HG03159 (cell line): Measurements from ENCODE around the gene ROR2.
"Not testable (repeated sequence)": the region's sequence is repeated elsewhere in the genome, so short reads cannot be mapped to it uniquely, and the experiment has no call there.

ENCODE experiments used
- ATAC-seq: cut with Tn5 transposase; IDR thresholded peaks from one replicate; pipeline ENCODE4 v1.9.1; 2021; ENCODE audit warnings: mild to moderate bottlenecking, moderate library complexity; ENCODE audit not compliant: unreplicated experiment

The ROR2 gene

GRCh38 chr9:91949946-91950664, at the start of gene ROR2:
TSS of gene ROR2 (minus strand) at chr9:91950228.
- peak; percentile 61 for ATAC-seq

- no peak for ATAC-seq
Observed at GRCh38 chr9:91995000-91995655, 45.1 kb upstream of the ROR2 start.

GRCh38 chr9:91994422-91994821, 44.4 kb upstream of the ROR2 start:
- no peak for ATAC-seq

- ATAC-seq, result no peak
Observed at GRCh38 chr9:91992461-91993041, 42.5 kb upstream of the ROR2 start.

- no peak for ATAC-seq
Observed at GRCh38 chr9:91991721-91992341, 41.8 kb upstream of the ROR2 start.

- no peak for ATAC-seq
Observed at GRCh38 chr9:91986248-91986647, 36.2 kb upstream of the ROR2 start.

- ATAC-seq, result no peak
Observed at GRCh38 chr9:91985692-91986091, 35.7 kb upstream of the ROR2 start.

GRCh38 chr9:91978740-91979414, 28.8 kb upstream of the ROR2 start:
- no peak for ATAC-seq

- not testable (repeated sequence) for ATAC-seq
Observed at GRCh38 chr9:91975254-91975653, 25.2 kb upstream of the ROR2 start.

GRCh38 chr9:91972711-91973110, 22.7 kb upstream of the ROR2 start:
- ATAC-seq, result no peak

- no peak for ATAC-seq
Observed at GRCh38 chr9:91972076-91972626, 22.1 kb upstream of the ROR2 start.

GRCh38 chr9:91967259-91967658, 17.2 kb upstream of the ROR2 start:
- no peak for ATAC-seq

- no peak for ATAC-seq
Observed at GRCh38 chr9:91966503-91966902, 16.5 kb upstream of the ROR2 start.

GRCh38 chr9:91963711-91964240, 13.7 kb upstream of the ROR2 start:
- ATAC-seq, result no peak

- no peak for ATAC-seq
Observed at GRCh38 chr9:91960367-91960766, 10.3 kb upstream of the ROR2 start.

- no peak for ATAC-seq
Observed at GRCh38 chr9:91958174-91958573, 8.1 kb upstream of the ROR2 start.

GRCh38 chr9:91954841-91955471, 4.9 kb upstream of the ROR2 start:
- ATAC-seq, result no peak

GRCh38 chr9:91953718-91954117, 3.7 kb upstream of the ROR2 start:
- ATAC-seq, result no peak

GRCh38 chr9:91951944-91952520, 2.0 kb upstream of the ROR2 start:
- ATAC-seq, result no peak

- no peak for ATAC-seq
Observed at GRCh38 chr9:91949392-91949945, 559 bp downstream of the ROR2 start.
